Effector CD4-positive, alpha-beta T cell (primary cell): ENCODE results near the gene KIF25. TPM values are rescaled to one million over a fixed set of nuclear protein-coding genes. Genes with fewer than 3 reads are reported as not detected.

Source experiments
- DNase-seq: peaks from one replicate; pipeline ENCODE4 v3.0.0-alpha.2; 2020
- total RNA-seq: gene quantifications from one replicate; lab custom pipeline; 2026; lab: John Stamatoyannopoulos, UW

Gene KIF25
- total RNA-seq: not detected

GRCh38 chr6:167997642-167998041 lies at the start of gene KIF25:
KIF25 (plus strand) TSS chr6:167997671; CDS start chr6:168029586, 31,915 bp downstream.
- DNase-seq: no peak

GRCh38 chr6:167947716-167948115 lies 49.8 kb upstream of the KIF25 start:
- no peak for DNase-seq

- DNase-seq: no peak
These were observed 48.8 kb upstream of the KIF25 start for GRCh38 chr6:167948716-167949115.

GRCh38 chr6:167949121-167949684 lies 48.3 kb upstream of the KIF25 start:
- DNase-seq: no peak

- no peak for DNase-seq
These were observed 45.5 kb upstream of the KIF25 start for GRCh38 chr6:167951781-167952511.

GRCh38 chr6:167952512-167952859 lies 45.0 kb upstream of the KIF25 start:
- no peak for DNase-seq

- no peak for DNase-seq
These were observed 43.9 kb upstream of the KIF25 start for GRCh38 chr6:167953551-167953950.

- no peak for DNase-seq
These were observed 43.3 kb upstream of the KIF25 start for GRCh38 chr6:167954151-167954550.

GRCh38 chr6:167956491-167956890 lies 41.0 kb upstream of the KIF25 start:
- DNase-seq: no peak

- DNase-seq: no peak
These were observed 40.4 kb upstream of the KIF25 start for GRCh38 chr6:167956983-167957492.

- no peak for DNase-seq
These were observed 39.8 kb upstream of the KIF25 start for GRCh38 chr6:167957626-167958025.

GRCh38 chr6:167960579-167960978 lies 36.9 kb upstream of the KIF25 start:
- DNase-seq: no peak

- DNase-seq: no peak
These were observed 34.8 kb upstream of the KIF25 start for GRCh38 chr6:167962711-167963110.

GRCh38 chr6:167963589-167964057 lies 33.8 kb upstream of the KIF25 start:
- no peak for DNase-seq

GRCh38 chr6:167965592-167966539 lies 31.6 kb upstream of the KIF25 start:
- DNase-seq: no peak

- no peak for DNase-seq
These were observed 30.9 kb upstream of the KIF25 start for GRCh38 chr6:167966540-167966905.

- no peak for DNase-seq
These were observed 29.4 kb upstream of the KIF25 start for GRCh38 chr6:167968091-167968490.

GRCh38 chr6:167970230-167970629 lies 27.2 kb upstream of the KIF25 start:
- no peak for DNase-seq

GRCh38 chr6:167972193-167972592 lies 25.3 kb upstream of the KIF25 start:
- no peak for DNase-seq

GRCh38 chr6:167973148-167973885 lies 24.2 kb upstream of the KIF25 start:
- DNase-seq: no peak

- no peak for DNase-seq
These were observed 22.7 kb upstream of the KIF25 start for GRCh38 chr6:167974640-167975344.

- DNase-seq: no peak
These were observed 22.0 kb upstream of the KIF25 start for GRCh38 chr6:167975458-167975857.
